Left lung (tissue), 10 donors: ENCODE measurements around the gene GPNMB. TPM values are rescaled to one million over a fixed set of nuclear protein-coding genes. Genes with fewer than 3 reads are reported as not detected.

Experiments
- ATAC-seq: fragments of 200-7000 bp; cut with Tn5 transposase; one replicate; pipeline ENCODE4 v1.9.1; 2020; ENCODE audit warnings: moderate library complexity
- DNase-seq, 4 donors: peaks; one replicate each; pipeline ENCODE4 v3.0.0-alpha.2; 2013 to 2020
- H3K27ac ChIP-seq, 2 donors: fragments of 200-600 bp; sonication (generic) in 1 of 2; one replicate each; pipeline versions ENCODE4 v1.5.0 to v1.8.0; 2020 to 2021
- H3K27me3 ChIP-seq, 2 donors: fragments of 200-600 bp; sonication (generic) in 1 of 2; one replicate each; pipeline versions ENCODE4 v1.5.0 to v1.8.0; 2020 to 2021
- H3K36me3 ChIP-seq, 2 donors: fragments of 200-600 bp; sonication (generic) in 1 of 2; one replicate each; pipeline versions ENCODE4 v1.5.0 to v1.8.0; 2020 to 2021
- H3K4me1 ChIP-seq, 2 donors: fragments of 200-600 bp; one replicate each; pipeline ENCODE4 v1.8.0; 2021
- H3K4me3 ChIP-seq, 2 donors: fragments of 200-600 bp; sonication (generic) in 1 of 2; one replicate each; pipeline versions ENCODE4 v1.5.0 to v1.8.0; 2020 to 2021; ENCODE audit warnings: mild to moderate bottlenecking in 1 of 2
- H3K9me3 ChIP-seq, 2 donors: fragments of 200-600 bp; sonication (generic) in 1 of 2; one replicate each; pipeline versions ENCODE4 v1.5.0 to v1.8.0; 2020 to 2021
- intact Hi-C, 2 donors: fragments of 100-400 bp; cut with DNase I; formaldehyde crosslinking; loops; one replicate each; pipeline versions ENCODE4 v1.11.2 to v1.14.2; 2022
- polyA plus RNA-seq, 6 donors: library from polyadenylated mRNA; unstranded; fragments of 120-200 nt; gene quantifications; one replicate each; pipeline ENCODE4 v1.2.1, GENCODE V29; 2013; ENCODE audit not compliant: insufficient read length in 6 of 6
- total RNA-seq, 2 donors: library from RNA; stranded (reverse); fragmentation: NEBNext Ultra II Directional; extraction: Animal tissue kit (Norgen Biotek cat#: 25700); gene quantifications; one replicate each; pipeline ENCODE4 v1.2.1, GENCODE V29; 2021
- TF ChIP-seq, protein P1 (sequence below), 2 donors: fragments of 200-600 bp; sonication (generic) in 1 of 2; IDR thresholded peaks; one replicate each; pipeline versions ENCODE4 v1.5.0 to v1.8.0; 2021; ENCODE audit warnings: antibody characterized with exemption in 2 of 2
- donor health status: DM: no; HTN: yes; CAD: no.
- donor health status: DM: no; HTN: no; CAD: no.

The GPNMB gene
- total and polyA plus RNA-seq, 8 donors, result 2.0 to 290 (median 3.8) TPM

DNA sequence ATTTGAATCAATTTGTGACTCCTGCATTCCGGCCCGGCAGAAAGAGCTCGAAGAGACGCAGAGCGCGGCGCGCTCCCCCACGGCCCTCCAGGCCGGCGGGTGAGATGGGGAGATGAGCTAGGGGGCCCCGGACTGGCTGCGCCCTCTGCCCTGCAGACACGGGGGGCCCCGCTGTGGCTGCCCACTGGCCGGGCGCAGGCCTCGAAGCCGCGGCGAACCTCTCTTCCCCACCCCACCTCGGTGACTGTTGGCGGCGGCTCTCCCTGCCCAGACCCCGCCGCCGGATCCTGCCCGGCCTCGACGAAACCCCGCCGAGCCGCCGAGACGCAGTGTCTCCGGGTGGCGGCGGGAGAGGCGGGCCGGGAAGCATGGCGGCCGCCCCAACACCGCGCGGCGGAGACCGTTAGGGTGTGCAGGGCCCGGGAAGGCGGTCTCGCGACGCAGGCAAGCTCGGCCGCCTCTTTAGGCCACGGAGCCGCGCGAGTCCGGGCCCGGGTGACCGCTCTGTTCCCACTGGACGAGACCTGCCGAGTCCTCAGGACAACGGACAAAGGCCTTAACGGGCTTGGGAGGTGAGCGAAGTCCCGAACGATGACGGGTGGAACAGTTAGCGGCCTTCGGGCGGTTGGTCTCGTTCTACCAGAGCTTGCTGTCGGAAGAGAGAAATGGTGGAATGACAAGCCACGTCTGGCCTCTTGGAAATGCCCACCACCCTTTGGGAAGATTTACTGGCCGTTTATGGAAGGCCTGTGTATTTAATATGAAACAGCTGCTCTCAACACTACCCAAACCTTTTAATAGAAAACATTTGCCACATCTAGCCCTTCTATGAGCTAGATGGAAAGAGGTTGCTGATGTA lies 40.4 kb upstream of the GPNMB start:
- H3K4me1 ChIP-seq, result peaks cover 0 to 28% of the 10 kb centered on the region in 2 donors
- TF ChIP-seq, protein P1, sequence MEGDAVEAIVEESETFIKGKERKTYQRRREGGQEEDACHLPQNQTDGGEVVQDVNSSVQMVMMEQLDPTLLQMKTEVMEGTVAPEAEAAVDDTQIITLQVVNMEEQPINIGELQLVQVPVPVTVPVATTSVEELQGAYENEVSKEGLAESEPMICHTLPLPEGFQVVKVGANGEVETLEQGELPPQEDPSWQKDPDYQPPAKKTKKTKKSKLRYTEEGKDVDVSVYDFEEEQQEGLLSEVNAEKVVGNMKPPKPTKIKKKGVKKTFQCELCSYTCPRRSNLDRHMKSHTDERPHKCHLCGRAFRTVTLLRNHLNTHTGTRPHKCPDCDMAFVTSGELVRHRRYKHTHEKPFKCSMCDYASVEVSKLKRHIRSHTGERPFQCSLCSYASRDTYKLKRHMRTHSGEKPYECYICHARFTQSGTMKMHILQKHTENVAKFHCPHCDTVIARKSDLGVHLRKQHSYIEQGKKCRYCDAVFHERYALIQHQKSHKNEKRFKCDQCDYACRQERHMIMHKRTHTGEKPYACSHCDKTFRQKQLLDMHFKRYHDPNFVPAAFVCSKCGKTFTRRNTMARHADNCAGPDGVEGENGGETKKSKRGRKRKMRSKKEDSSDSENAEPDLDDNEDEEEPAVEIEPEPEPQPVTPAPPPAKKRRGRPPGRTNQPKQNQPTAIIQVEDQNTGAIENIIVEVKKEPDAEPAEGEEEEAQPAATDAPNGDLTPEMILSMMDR (IDR thresholded peaks at IDR 0.05), result no peak
- peaks cover 0 to 22% of the 10 kb centered on the region in 2 donors for H3K27me3 ChIP-seq
- H3K27ac ChIP-seq, result peak overlapping the region; percentile 55 to 57
- DNase-seq (peak in 3 of 4 donors; percentile 21 to 85 (median 27)), ATAC-seq (peak; percentile 79)
- H3K36me3 ChIP-seq, result peaks cover 0 to 18% of the 10 kb centered on the region in 2 donors
- intact Hi-C loops, result no loop called here
- H3K9me3 ChIP-seq, result no peaks in the 10 kb centered on the region
- peak overlapping the region; percentile 24 for H3K4me3 ChIP-seq

DNA sequence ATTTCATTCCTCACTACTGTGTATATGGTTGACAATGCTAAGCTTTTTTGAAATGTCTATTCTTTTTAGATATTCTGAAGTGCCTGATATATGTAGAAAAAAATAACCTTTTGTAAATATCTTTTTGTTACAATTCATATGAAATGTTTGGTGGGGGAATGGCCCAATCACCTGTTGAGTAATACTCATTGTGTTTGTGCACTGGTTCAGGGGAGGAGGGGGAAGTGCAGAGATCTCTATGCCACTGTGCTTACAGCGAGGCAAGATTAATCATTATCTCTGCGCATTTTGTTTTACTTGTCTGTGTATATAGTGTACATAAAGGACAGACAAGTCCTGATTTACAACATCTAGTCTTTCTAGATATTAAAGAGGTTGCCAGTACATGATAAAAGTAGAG lies 39.6 kb upstream of the GPNMB start:
- H3K36me3 ChIP-seq, result peaks cover 0 to 9% of the 10 kb centered on the region in 2 donors
- ATAC-seq, result no peak
- peaks cover 0 to 22% of the 10 kb centered on the region in 2 donors for H3K27me3 ChIP-seq
- peak overlapping the region in 1 of 2 donors; percentile 55 for H3K27ac ChIP-seq
- TF ChIP-seq, protein P1 (IDR thresholded peaks at IDR 0.05), result no peak
- no peak overlapping the region for H3K4me3 ChIP-seq
- intact Hi-C loops, result no loop called here
- DNase-seq, result no peak
- H3K4me1 ChIP-seq, result peaks cover 0 to 28% of the 10 kb centered on the region in 2 donors
- no peaks in the 10 kb centered on the region for H3K9me3 ChIP-seq

DNA sequence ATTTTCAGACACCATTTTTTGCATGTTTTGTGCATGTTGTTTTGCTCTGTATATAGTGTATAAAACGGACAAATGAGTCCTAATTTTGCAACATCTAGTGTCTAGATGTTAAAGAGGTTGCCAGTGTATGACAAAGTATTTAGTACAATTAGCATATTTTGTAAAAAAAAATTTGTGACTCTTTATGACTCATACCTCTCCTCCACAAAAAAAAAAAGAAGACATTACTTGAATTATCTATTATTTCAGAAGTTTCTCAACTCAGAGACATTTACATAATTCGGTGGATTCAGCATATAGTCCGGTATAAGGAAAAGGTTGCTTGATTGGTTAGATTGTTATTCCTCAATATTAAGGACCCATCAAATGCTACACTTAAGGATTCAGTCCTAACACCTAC lies 38.7 kb upstream of the GPNMB start:
- no peak for DNase-seq
- H3K4me3 ChIP-seq, result no peak overlapping the region

DNA sequence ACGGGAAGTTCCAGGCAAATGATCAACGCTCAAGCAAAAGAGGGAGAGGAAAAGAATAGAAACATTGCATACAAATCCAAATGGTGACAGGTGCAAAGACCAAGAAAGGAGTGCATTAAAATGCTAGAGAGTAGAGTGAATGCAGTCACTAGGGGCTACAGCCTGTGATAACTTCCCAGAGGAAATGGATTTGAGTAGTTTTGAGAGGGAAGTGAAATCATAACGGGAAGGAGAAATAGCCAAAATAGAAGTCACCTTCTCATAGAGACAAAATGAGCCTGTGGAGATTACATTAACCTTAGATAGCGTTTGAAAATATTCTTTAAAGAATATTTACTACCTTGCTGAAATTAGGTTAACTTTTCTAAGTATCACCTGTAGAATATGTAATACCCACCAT lies 38.3 kb upstream of the GPNMB start:
- no peaks in the 10 kb centered on the region for H3K9me3 ChIP-seq
- peaks cover 0 to 22% of the 10 kb centered on the region in 2 donors for H3K27me3 ChIP-seq
- peaks cover 0 to 28% of the 10 kb centered on the region in 2 donors for H3K4me1 ChIP-seq
- TF ChIP-seq, protein P1 (IDR thresholded peaks at IDR 0.05), result no peak
- peaks cover 0 to 2% of the 10 kb centered on the region in 2 donors for H3K36me3 ChIP-seq
- ATAC-seq, result no peak
- intact Hi-C loops, result no loop called here
- no peak overlapping the region for H3K27ac ChIP-seq
- no peak for DNase-seq
- no peak overlapping the region for H3K4me3 ChIP-seq

More for the DNA sequence above, 38.7 kb upstream of the GPNMB start:
- no peak for ATAC-seq
- intact Hi-C loops, result no loop called here
- Histone ChIP-seq H3K27me3 (peaks cover 0 to 22% of the 10 kb centered on the region in 2 donors), H3K4me1 (peaks cover 0 to 28% of the 10 kb centered on the region in 2 donors), H3K36me3 (peaks cover 0 to 5% of the 10 kb centered on the region in 2 donors), H3K27ac (peak overlapping the region in 1 of 2 donors; percentile 55), H3K9me3 (no peaks in the 10 kb centered on the region)
- TF ChIP-seq, protein P1 (IDR thresholded peaks at IDR 0.05), result no peak

DNA sequence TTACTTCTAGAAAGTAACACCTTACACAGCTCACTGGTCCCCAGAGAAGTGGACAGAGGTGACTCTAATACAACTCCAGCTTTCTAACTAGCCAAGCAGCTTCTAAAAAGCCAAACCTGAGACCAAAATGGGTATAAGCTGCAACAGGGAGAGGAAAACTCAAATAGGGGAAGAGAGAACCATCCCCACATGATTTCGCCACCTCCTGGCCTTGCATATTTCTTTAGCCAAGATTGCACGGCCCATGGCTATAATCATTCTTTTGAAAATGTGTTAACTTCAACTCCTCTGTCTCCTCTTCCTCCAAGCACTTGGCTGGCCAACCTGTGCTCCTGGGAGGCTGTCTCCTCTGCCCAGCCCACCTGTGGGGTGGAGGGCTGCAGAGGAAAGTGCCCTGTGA lies 36.1 kb upstream of the GPNMB start:
- Histone ChIP-seq H3K27ac (peak overlapping the region; percentile 58 to 59), H3K9me3 (no peaks in the 10 kb centered on the region), H3K36me3 (no peaks in the 10 kb centered on the region), H3K4me1 (peaks cover 0 to 28% of the 10 kb centered on the region in 2 donors), H3K4me3 (no peak overlapping the region), H3K27me3 (peaks cover 0 to 22% of the 10 kb centered on the region in 2 donors)
- TF ChIP-seq, protein P1 (IDR thresholded peaks at IDR 0.05), result no peak
- intact Hi-C loops, result no loop called here
- ATAC-seq (peak; percentile 29), DNase-seq (no peak)
